GM19467 (cell line): Measurements from ENCODE around the gene GALE.
"Not testable (repeated sequence)": the region's sequence is repeated elsewhere in the genome, so short reads cannot be mapped to it uniquely, and the experiment has no call there.

Experiments
- ATAC-seq: cut with Tn5 transposase; IDR thresholded peaks from one replicate; pipeline ENCODE4 v1.9.1; 2021; ENCODE audit warnings: mild to moderate bottlenecking, moderate library complexity; ENCODE audit not compliant: unreplicated experiment

Gene GALE

DNA sequence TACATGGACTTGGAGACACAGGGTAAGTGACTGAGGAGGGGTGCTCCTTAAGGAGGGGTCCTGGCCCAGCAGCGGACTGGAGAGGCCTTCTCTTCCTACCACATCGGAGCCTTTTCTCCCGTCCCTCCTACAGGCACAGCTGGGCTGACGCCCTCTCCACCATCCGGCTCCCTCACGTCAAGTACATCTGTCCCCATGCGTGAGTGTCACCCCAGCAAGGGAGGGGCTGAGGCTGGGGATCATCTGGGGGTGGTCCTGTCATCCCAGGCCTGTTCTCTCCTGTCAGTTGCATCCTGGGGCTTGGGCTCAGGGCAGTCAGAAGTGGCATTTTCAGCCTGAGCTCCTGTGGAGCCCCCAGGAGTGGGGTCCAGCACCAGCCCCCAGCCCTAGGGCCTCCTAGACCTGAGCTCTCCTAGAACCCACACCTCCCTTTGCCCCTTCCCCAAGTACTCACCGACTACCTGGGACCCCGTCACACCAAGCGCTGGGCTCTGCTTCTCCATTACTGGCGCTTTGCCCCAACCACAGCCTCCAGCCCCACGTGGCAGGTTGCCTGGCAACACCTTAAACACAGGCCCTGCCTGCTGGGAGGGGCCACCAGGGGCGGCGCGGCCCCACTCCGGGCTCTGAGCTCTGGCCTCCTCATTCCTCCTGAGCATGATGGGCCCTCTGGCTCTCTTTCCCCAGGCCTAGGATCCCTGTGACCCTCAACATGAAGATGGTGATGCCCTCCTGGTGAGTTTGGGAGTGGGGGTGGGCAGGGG lies 7.4 kb downstream of the GALE start:
- no peak for ATAC-seq

DNA sequence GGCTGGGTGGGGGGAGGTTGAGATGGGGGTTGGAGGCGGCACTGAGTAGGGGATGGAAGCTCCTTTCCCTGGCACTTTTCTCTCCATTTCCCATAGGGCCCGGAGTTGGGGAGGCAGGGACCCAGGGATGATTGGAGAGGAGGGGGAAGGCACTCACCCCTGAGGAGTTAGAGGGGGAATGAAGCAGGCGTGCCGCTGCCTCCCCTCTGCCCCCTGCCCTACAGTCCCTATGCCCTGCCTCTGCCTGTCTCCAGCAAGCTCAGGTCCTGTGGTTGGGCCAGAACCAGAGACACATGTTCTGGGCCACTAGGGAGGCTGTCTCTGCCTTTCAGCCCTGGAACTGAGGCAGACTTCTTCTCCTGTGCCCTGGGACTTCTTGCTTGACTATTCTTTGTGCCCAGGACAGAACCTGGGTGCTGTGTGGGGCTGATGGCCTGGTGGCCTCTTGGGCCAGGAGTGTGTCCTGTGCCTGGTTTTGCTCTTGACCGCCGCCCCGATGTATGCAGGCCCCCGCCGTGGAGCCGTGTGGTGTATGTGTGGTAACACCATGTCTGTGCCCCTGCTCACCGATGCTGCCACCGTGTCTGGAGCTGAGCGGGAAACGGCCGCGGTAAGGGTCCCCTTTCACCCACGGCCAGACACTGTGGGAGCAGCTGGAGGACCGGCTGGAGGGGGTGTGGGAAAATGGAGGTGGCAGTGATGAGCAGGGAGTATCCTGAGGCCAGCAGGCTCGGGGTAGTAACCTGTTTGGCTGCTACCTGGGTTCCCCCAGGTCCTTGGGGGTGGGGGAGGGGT lies 8.2 kb downstream of the GALE start:
- no peak for ATAC-seq

DNA sequence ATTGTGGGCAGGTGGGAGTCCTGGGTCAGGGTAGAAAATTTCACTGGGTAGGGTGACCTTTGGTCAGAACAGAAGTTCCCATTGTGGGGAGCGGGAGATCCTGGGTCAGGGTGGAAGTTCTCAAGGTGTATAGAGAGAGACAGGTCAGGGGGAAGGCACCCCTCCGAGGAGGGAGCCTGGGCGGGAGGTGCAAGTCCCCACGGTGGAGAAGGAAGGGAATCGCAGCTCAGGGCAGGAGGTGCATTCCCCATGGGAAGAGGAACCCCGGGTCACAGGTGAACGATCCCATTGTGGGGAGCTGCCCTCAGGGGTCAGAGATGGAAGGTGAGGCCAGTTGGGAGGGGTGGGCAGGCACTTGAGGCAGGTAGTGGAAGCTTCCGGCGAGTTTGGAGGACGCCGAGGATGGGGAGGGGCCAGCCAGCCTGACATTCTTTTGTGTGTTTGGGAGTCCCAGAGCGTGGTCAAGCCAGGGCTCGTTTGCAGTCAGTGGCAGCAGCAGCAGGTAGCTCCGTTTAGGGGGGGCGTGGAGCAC lies 9.0 kb downstream of the GALE start:
- ATAC-seq: no peak

DNA sequence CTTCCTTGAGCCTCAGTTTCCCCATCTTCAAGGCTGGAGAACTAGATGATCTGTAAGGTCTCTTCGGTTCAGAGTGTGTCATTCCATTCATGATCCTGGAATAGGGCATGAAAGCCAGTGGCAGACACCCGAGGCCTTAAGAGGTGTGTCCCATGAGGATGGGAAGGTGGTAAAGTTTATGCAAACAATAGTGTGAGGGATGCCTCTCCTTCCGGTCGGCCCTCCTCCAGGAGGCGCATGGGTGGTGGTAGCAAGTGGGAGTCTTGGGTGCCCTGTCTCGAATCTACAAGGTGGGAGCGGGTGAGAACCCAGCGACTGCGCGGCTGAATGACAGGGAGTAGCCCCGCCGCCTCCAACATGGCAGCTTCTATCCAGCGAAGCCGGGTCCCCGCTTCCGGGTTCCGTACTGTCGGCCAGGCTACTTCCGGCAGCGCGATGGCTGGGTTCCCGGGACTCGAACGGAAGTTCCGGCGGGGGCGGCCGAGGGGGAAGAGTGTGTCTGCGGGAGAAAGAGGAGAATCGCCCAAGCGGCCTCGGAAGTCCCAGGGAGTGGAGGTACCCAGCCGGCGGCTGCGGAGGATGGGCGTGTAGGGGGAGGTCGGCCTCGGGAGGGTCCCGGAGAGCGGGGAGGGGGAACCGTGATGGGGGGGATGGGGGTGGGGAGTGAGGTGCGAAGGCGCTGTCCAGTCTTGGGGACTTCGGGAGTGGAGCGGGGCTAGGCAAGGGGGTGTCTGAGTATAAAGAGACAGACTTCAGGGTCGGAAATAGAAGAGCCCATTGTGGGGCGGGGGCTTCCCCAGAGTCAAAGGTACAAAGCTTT lies 9.6 kb downstream of the GALE start, which contains the start of gene LYPLA2:
Gene LYPLA2, plus strand, starts transcription at position 450 of the 820 bp plus-strand sequence. CDS start 1,538 bp downstream, outside the sequence.
- peak; percentile 74 for ATAC-seq

DNA sequence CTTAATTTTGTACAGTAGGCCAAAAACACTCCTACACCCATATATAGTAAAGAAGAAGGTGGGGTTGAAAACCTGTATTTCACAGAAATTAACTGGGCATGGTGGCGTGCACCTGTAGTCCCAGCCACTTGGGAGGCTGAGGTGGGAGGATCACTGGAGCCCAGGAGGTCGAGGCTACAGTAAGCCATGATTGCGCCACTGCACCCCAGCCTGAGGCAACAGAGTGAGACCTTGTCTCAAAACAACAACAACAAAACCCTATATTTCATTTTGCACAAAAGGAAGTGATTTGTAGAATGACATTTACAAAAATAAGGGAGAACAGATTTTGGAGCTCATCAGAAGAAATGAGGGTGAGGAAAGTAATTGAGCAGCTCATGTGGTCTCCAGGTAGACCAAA lies 11.9 kb downstream of the GALE start:
- ATAC-seq: no peak

DNA sequence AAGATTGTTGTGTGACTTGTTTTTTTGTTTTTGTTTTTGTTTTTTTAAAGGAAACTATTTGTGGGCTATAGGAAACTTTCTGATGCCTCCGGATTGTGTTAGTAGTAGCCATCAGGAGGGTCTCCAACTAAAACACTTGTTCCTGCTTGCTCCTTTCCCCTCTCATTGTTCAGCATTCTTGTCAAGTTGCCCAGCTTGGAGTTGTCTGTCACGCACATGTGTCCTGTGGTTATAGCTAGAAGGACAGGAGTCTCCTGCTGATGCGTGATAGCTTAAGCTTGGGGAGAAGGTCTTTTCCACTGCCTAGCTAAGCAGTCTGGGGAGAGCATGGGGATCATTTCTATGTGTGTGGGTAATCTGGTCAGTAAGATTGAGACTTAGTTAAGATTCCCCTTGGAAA lies 12.9 kb downstream of the GALE start:
- ATAC-seq: no peak

DNA sequence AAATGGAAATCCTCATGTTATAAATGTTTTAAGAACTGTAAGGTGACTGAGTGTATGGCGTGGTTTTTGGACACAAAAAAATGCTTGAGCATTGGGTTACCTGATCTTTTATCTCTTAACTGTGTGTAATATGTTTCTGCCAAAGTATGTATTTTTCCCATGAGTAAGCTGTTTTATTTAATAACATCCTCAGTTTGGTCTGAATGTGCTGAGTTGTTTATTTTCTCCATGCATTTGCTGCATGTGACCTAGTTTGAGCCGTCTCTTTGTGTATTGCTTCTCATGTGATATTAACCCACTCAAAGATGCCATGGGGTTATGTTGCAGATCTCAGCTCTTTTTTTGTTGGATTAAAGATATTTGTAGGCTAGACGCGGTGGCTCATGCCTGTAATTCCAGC lies 15.7 kb downstream of the GALE start:
- no peak for ATAC-seq

DNA sequence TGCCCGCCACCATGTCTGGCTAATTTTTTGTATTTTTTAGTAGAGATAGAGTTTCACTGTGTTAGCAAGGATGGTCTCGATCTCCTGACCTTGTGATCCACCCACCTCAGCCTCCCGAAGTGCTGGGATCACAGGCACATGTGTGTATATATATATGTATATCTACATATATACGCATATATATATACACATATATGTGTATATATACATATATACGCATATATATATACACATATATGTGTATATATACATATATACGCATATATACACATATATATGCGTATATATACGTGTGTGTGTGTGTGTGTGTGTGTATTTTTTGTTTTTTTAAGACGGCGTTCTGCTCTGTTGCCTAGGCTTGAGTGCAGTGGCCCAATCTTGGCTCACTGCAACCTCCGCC lies 17.4 kb downstream of the GALE start:
- ATAC-seq: not testable (repeated sequence)

DNA sequence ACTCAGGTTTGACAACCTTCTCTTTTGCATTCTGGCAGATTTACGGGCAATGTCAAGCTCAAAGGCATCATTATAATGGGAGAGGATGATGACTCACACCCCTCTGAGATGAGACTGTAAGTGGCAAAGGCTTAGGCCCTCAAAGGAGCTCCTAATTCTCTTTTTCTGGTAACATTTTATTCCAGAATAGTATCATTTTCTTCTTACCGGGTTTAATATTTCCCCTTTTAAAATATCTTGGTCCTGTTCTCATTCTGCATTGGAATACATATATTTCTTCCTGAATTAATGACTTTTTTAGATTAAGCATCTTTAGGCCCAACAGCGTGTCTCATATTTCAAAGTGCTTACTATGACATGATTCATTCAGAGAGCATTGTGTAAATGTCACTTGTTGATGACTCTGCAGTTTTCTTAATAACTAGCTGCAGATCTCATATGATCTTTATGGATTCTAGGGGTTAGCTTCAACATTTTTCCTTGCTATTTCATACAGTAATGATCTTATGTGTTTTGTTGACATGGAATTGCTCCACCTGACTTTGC lies 20.7 kb downstream of the GALE start:
- no peak for ATAC-seq

DNA sequence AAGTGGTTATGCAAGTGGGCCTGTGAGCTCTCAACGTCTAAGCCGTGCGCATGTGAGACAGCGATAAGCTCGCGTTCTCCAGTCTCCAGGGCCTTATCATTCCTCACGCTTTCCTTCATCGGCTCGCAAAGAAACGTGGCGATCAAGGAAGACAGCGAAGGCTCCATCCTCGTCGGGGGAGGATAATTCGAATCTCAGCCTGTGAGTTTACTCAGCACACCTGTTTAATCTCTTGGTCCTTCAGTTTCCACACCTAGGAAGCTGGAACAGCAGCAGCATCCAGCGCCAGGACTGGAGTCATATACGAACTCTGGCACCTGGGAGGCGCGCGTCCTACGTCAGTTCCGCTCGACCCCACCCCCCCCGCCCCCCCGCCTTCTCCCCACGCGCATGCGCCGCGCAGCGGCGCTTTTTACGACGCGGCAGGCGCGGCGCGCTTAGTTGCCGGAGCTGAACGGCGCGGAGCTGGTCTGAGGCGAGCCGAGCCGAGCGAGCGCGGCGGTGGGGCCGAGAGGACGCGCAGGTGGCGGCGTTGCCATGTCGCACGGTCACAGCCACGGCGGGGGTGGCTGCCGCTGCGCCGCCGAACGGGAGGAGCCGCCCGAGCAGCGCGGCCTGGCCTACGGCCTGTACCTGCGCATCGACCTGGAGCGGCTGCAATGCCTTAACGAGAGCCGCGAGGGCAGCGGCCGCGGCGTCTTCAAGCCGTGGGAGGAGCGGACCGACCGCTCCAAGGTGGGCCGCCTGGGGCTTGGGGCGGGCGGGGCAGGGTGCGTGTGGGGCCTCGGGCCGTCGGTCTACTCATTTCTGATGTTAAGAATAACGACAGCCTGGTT lies 22.4 kb downstream of the GALE start, which contains the start of gene PITHD1:
Gene PITHD1, plus strand, starts transcription at position 440 of the 836 bp plus-strand sequence. Its CDS starts 98 bp downstream, at position 538.
- ATAC-seq: peak; percentile 77

DNA sequence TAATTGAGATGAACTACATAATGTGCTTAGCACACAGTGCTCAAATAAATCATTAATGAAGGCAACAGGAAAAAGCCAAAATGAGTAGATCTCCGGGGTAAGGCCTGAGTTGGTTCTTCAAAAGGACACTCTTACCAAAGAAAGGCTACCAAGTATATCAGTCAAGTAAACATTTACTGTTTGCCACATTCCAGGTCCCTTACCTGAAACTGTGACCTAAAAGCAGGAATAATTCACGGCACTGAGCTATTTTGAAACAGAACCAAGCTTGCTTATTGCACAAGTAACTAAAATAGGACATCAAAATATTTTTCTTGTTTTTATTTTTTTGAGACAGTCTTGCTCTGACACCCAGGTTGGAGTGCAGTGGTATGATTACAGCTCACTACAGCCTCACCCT lies 24.3 kb downstream of the GALE start:
- no peak for ATAC-seq

DNA sequence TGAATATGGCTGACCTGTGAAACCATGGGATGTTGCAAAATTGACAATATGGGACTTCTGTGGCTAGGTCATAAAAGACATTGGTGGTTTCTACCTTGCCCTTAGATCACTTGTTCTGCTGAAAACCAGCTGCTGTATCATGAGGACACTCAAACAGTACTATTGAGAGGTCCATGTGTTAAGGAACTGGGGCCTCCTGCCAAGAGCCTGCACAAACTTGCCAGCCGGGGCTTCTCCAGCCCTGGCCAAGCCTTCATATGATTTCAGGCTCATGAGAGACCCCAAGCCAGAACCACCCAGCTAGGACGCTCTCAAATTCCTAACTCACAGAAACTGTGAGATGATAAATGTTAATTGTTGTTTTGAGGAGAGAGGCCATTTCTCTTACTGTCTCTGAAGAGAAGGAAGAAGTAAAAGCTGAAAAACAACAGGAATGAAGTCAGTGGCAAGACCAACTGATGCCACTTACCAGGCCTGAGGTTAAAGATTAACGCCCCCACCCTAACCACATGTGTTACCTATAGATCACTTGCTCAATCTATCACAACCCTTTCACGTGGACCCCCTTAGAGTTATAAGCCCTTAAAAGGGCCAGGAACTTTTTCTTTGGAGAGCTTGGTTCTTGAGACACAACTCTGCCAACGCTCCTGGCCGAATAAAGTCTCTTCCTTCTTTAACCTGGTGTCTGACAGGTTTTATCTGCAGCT lies 26.2 kb downstream of the GALE start:
- no peak for ATAC-seq

DNA sequence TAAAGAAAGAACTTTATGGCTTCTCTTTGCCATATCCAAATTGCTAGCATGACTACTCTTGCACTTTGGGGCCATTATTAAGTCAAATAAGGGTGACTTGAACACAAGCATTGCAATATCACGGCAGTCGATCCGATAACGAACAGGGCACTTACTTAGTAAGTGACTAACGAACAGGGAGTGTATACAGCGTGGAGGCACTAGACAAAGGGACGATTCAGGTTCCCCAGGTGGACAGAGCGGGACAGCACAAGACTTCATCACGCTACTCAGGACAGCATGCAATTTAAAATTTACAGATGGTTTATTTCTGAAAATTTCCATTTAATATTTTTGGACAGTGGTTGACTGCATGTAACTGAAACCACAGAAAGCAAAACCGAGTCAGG lies 27.7 kb downstream of the GALE start:
- no peak for ATAC-seq

DNA sequence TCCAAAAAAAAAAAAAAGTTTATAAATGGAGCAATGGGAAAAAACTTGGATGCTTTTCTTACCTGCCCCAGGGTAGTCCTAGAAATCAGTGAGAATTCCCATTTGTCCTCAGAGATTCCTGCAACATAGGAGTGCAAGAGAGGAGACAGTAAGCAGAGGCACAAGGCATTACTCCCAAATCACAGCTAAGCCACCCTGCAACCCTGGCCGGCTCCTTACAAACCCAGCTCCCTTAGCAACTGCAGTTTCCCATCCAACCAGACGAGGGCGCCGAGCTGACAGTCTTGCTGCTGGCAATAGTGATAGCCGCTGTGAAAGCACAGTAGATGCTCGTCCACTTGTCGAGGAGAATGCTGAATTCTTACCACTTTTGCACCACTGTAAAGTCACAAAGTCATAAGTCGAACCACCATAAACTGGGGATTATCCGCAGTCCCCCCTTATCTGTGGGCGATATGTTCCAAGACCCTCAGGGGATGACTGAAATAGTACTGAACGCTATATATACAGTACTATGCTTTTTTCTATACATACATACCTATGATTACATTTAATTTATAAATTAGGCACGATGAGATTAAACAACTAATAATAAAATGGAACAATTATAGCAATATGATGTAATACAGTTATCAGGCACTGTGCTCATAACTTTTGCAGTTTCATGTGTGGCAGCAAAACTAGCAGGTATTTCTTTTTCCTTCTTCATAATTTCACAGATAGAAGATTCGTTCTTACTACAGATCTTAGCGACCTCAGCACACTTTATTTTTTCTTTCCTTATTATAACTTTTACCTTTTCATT lies 28.3 kb downstream of the GALE start:
- no peak for ATAC-seq

DNA sequence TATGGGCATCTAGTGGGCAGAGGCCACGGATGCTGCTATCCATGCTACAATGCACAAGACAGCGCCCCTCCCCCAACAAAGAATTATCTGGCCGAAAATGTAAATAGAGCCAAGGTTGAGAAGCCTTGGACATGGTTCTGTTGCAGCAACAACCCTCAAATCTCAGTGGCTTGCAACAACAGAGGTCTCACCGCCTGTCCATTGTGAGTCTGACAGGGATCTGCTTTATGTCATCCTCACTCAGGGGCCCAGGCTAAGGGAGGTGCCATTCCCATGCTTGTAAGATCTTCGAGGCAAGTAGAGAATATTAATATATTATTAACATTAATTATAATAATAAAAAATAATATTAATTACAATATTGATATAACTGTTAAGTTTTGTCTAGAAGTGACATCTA lies 31.8 kb downstream of the GALE start:
- no peak for ATAC-seq

DNA sequence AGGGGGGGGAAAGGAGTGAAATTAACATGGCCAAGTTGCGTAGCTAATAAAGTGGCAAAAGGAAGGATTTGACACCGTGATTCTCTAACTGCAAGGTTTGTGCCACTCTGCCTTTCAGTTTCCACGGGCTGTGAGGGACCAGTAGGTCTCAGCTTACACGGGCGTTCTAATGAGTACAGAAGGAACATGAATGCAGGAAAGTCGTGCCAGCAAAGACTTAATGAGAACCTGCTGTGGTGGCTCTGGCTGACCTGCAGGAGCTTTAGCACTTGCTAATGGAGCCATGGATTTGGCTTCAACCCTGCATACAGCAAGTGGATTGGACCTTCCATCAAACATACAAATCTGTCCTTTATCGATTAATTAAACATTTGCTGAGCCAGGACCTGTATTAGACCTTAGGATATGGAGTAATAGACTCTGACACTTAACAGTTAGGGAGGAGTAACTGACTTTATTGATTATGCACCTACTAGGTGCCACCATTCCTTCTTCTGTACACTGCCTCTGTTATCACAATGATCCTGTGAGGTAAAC lies 37.4 kb downstream of the GALE start:
- no peak for ATAC-seq

DNA sequence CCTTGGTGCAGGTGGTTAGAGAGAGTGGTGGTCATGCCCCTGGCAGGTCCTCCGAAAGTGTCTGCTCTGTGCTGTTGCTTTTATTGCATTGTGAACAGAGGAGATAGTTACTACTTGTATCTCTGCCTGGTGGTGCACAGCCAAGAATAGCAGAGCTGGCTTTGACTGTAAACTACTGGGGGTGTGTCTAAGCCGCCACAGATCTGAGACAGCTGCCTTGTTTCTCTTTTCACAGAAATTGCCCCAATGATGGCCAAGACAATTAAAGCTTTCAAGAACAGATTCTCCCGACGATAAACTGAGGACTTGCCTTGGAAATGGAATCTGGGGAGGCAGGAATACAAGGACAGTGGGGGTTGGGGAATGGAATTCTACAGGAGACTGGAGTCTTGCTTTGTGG lies 41.3 kb downstream of the GALE start:
- no peak for ATAC-seq

DNA sequence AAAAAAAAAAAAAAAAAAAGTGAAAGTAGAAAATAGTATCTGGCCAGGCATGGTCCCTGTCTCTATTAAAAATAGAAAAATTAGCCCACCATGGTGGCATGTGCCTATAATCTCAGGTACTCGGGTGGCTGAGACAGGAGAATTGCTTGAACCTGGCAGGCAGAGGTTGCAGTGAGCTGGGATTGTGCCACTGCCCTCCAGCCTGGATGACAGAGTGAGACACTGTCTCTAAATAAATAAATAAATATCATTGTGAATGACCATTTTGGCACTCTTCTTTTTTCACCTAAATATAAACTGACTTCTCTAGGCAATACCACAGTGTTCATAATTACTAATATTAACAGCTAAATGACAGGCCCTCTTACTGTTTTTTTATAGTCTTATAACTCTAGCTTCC lies 42.7 kb downstream of the GALE start:
- no peak for ATAC-seq
